ENCODE measurements around the gene ZNF407. TPM values are rescaled to one million over a fixed set of nuclear protein-coding genes. Genes with fewer than 3 reads are reported as not detected.

ZNF407 gene
- total RNA-seq, 1 donor from 2014 or later = 9.0 TPM

DNA sequence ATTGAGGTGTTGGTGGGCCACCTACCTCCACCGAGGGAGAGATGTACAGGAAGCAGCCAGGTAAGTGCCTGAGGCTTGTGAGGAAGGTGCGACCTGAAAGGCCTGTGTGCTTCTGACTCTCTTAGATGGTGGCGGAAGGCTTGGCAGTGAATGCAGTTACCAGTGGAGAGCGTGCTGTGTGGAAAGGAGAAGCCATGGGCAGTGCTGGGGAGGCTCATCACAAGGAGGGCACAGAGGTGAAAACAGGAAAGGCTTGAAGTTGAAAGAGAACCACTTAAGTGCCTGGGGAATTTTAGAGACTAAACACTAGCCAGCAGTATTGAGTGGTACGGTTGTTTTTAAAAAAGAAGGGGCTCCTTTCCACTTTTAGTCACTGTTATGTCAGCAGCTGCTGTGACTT, 130.9 kb downstream of the ZNF407 start:
- Histone ChIP-seq H3K36me3 (no peaks in the 10 kb centered on the region), H3K9ac (no peak overlapping the region)
- no peaks in the 10 kb centered on the region for H3K36me3 Mint-ChIP-seq

GRCh38 chr18:74731097-74731496, 133.4 kb downstream of the ZNF407 start:
- Histone ChIP-seq H3K4me1 (no peaks in the 10 kb centered on the region), H3K4me3 (no peak overlapping the region), H3K27me3 (no peaks in the 10 kb centered on the region), H3K9me3 (ENCODE audit: low read depth) (no peaks in the 10 kb centered on the region), H3F3A (ENCODE audit: low read depth) (no peaks in the 10 kb centered on the region), H3K4me2 (no peak overlapping the region), H3K27ac (no peak overlapping the region), H4K20me1 (ENCODE audit: low read depth) (no peaks in the 10 kb centered on the region), H3K79me2 (ENCODE audit: low read depth) (no peaks in the 10 kb centered on the region), H3K9ac (no peak overlapping the region), H2AFZ (replicated peaks) (no peak overlapping the region), H3K36me3 (no peaks in the 10 kb centered on the region)
- Mint-ChIP-seq H3K9me3 (no peaks in the 10 kb centered on the region), H3K4me3 (no peak overlapping the region), H3K4me1 (peaks cover 10% of the 10 kb centered on the region), H3K36me3 (no peaks in the 10 kb centered on the region), H3K27ac (no peak overlapping the region), H3K27me3 (ENCODE audit: insufficient read depth, low read depth) (peaks cover 2% of the 10 kb centered on the region)
- DNase-seq (ENCODE audit: low spot score) = no peak
- TF ChIP-seq EZH2 (IDR thresholded peaks at IDR 0.05) (no peak), EZH2phosphoT487 (IDR thresholded peaks at IDR 0.05) (no peak)
- TF ChIP-seq, protein P1, sequence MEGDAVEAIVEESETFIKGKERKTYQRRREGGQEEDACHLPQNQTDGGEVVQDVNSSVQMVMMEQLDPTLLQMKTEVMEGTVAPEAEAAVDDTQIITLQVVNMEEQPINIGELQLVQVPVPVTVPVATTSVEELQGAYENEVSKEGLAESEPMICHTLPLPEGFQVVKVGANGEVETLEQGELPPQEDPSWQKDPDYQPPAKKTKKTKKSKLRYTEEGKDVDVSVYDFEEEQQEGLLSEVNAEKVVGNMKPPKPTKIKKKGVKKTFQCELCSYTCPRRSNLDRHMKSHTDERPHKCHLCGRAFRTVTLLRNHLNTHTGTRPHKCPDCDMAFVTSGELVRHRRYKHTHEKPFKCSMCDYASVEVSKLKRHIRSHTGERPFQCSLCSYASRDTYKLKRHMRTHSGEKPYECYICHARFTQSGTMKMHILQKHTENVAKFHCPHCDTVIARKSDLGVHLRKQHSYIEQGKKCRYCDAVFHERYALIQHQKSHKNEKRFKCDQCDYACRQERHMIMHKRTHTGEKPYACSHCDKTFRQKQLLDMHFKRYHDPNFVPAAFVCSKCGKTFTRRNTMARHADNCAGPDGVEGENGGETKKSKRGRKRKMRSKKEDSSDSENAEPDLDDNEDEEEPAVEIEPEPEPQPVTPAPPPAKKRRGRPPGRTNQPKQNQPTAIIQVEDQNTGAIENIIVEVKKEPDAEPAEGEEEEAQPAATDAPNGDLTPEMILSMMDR (IDR thresholded peaks at IDR 0.05) = no peak

More for the DNA sequence above, 130.9 kb downstream of the ZNF407 start:
- Histone ChIP-seq H3K4me1 (no peaks in the 10 kb centered on the region), H3K27ac (no peak overlapping the region), H3F3A (ENCODE audit: low read depth) (no peaks in the 10 kb centered on the region), H3K27me3 (no peaks in the 10 kb centered on the region), H3K4me3 (no peak overlapping the region), H3K4me2 (no peak overlapping the region), H3K79me2 (ENCODE audit: low read depth) (no peaks in the 10 kb centered on the region), H4K20me1 (ENCODE audit: low read depth) (no peaks in the 10 kb centered on the region), H3K9me3 (ENCODE audit: low read depth) (no peaks in the 10 kb centered on the region), H2AFZ (replicated peaks) (no peak overlapping the region)
- peaks cover 3% of the 10 kb centered on the region for H3K4me1 Mint-ChIP-seq
- no peak for DNase-seq (ENCODE audit: low spot score)
- no peaks in the 10 kb centered on the region for H3K9me3 Mint-ChIP-seq
- no peak overlapping the region for H3K27ac Mint-ChIP-seq
- TF ChIP-seq, protein P1 (IDR thresholded peaks at IDR 0.05) = no peak
- TF ChIP-seq EZH2 (IDR thresholded peaks at IDR 0.05) (no peak), EZH2phosphoT487 (IDR thresholded peaks at IDR 0.05) (no peak)
- H3K27me3 Mint-ChIP-seq (ENCODE audit: insufficient read depth, low read depth) = peaks cover 2% of the 10 kb centered on the region
- H3K4me3 Mint-ChIP-seq = no peak overlapping the region

- Mint-ChIP-seq H3K27ac (no peak overlapping the region), H3K4me1 (peaks cover 10% of the 10 kb centered on the region), H3K9me3 (no peaks in the 10 kb centered on the region), H3K36me3 (no peaks in the 10 kb centered on the region), H3K4me3 (no peak overlapping the region), H3K27me3 (ENCODE audit: insufficient read depth, low read depth) (peaks cover 2% of the 10 kb centered on the region)
- no peaks in the 10 kb centered on the region for H3F3A ChIP-seq (ENCODE audit: low read depth)
- no peak overlapping the region for H3K27ac ChIP-seq
- H3K4me3 ChIP-seq = no peak overlapping the region
- no peaks in the 10 kb centered on the region for H3K27me3 ChIP-seq
- H3K9ac ChIP-seq = no peak overlapping the region
- no peaks in the 10 kb centered on the region for H4K20me1 ChIP-seq (ENCODE audit: low read depth)
- no peaks in the 10 kb centered on the region for H3K36me3 ChIP-seq
- no peak overlapping the region for H2AFZ ChIP-seq (replicated peaks)
- no peaks in the 10 kb centered on the region for H3K79me2 ChIP-seq (ENCODE audit: low read depth)
- no peaks in the 10 kb centered on the region for H3K4me1 ChIP-seq
- TF ChIP-seq, protein P1 (IDR thresholded peaks at IDR 0.05) = no peak
- TF ChIP-seq EZH2phosphoT487 (IDR thresholded peaks at IDR 0.05) = no peak
- no peak for TF ChIP-seq EZH2 (IDR thresholded peaks at IDR 0.05)
- no peak for DNase-seq (ENCODE audit: low spot score)
- H3K9me3 ChIP-seq (ENCODE audit: low read depth) = no peaks in the 10 kb centered on the region
- no peak overlapping the region for H3K4me2 ChIP-seq
These were observed 134.7 kb downstream of the ZNF407 start for GRCh38 chr18:74732380-74732779.

All from neural progenitor cell (in vitro differentiated cells).